ENCODE measurements around the gene OR52K1. TPM values are rescaled to one million over a fixed set of nuclear protein-coding genes. Genes with fewer than 3 reads are reported as not detected.
A peak's percentile ranks its signal among the peaks of the same experiment; 100 is the strongest.
"Not testable (repeated sequence)": the region's sequence is repeated elsewhere in the genome, so short reads cannot be mapped to it uniquely, and the experiment has no call there.

The OR52K1 gene
- total and polyA plus RNA-seq, 3 experiments from 2014 or later, result not detected

DNA sequence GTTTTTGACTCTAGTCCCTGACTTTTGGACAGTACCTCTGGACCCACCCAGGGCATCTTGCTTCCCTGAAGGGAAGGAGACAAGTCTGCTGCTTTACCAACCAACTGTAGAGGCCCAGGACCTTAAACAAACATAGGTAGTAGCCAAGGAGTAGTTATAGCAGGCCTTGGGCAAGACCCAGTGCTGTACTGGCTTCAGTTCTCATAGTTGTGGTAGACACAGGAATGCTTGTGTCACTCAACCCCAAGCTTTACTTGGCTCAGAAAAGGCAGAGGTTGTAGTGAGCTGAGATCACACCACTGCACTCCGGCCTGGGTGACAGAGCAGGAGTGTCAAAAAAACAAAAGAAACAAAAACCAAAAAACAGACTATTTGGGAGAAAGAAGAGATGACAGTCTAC is 41.2 kb downstream of the OR52K1 start:
- Histone ChIP-seq H3K4me1 (ENCODE audit: insufficient read depth, low read length) (no peaks in the 10 kb centered on the region), H3K9me3 (ENCODE audit: low read length) (no peaks in the 10 kb centered on the region), H3K36me3 (ENCODE audit: insufficient read depth, low read length) (no peaks in the 10 kb centered on the region), H3K4me3 (ENCODE audit: low read length) (no peak overlapping the region), H3K27me3 (ENCODE audit: insufficient read depth, low read length, poor library complexity, severe bottlenecking) (no peaks in the 10 kb centered on the region), H3K27ac (ENCODE audit: low read depth, low read length) (no peak overlapping the region)
- Mint-ChIP-seq H3K36me3 (no peaks in the 10 kb centered on the region), H3K4me1 (no peaks in the 10 kb centered on the region), H3K27me3 (peaks cover 21 to 58% of the 10 kb centered on the region in 2 donors), H3K9me3 (no peaks in the 10 kb centered on the region), H3K27ac (no peak overlapping the region), H3K4me3 (no peak overlapping the region)
- POLR2A ChIA-PET, result no interaction called here
- CTCF ChIA-PET, result interaction anchor here (1.3 kb wide), 1 partner anchor 336 kb away, joined by 6 read pairs; no protein-coding TSS in a partner anchor
- no peak for DNase-seq

DNA sequence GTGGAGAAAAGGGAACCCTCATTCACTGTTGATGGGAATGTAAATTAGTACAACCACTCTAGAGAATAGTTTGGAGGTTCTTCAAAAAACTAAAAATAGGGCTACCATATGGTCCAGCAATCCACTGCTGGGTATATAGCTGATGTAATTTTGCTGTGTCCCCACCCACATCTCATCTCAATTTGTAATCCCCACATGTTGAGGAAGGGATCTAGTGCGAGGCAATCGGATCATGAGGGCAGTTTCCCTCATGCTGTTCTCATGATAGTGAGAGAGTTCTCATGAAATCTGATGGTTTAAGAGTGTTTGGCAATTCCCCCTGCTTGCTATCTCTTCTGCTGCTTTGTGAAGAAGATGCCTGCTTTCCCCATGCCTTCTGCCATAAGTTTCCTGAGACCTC is 45.5 kb downstream of the OR52K1 start:
- ChIA-PET POLR2A (no interaction called here), CTCF (no interaction called here)
- Mint-ChIP-seq H3K4me1 (no peaks in the 10 kb centered on the region), H3K27ac (no peak overlapping the region), H3K4me3 (no peak overlapping the region), H3K9me3 (no peaks in the 10 kb centered on the region), H3K27me3 (peaks cover 9 to 49% of the 10 kb centered on the region in 2 donors), H3K36me3 (no peaks in the 10 kb centered on the region)
- Histone ChIP-seq H3K27me3 (ENCODE audit: insufficient read depth, low read length, poor library complexity, severe bottlenecking) (no peaks in the 10 kb centered on the region), H3K27ac (ENCODE audit: low read depth, low read length) (no peak overlapping the region), H3K36me3 (ENCODE audit: insufficient read depth, low read length) (no peaks in the 10 kb centered on the region), H3K4me3 (ENCODE audit: low read length) (no peak overlapping the region), H3K9me3 (ENCODE audit: low read length) (no peaks in the 10 kb centered on the region), H3K4me1 (ENCODE audit: insufficient read depth, low read length) (no peaks in the 10 kb centered on the region)
- no peak for DNase-seq

- DNase-seq; H3K9me3 ChIP-seq (ENCODE audit: low read length); H3K27me3 ChIP-seq (ENCODE audit: insufficient read depth, low read length, poor library complexity, severe bottlenecking); H3K36me3 Mint-ChIP-seq; H3K4me3 Mint-ChIP-seq; H3K4me1 Mint-ChIP-seq; H3K27ac ChIP-seq (ENCODE audit: low read depth, low read length); H3K4me1 ChIP-seq (ENCODE audit: insufficient read depth, low read length); H3K27ac Mint-ChIP-seq; H3K36me3 ChIP-seq (ENCODE audit: insufficient read depth, low read length); H3K4me3 ChIP-seq (ENCODE audit: low read length); H3K9me3 Mint-ChIP-seq; POLR2A ChIA-PET: not testable (repeated sequence)
- CTCF ChIA-PET, result interaction anchor here (1.0 kb wide), 1 partner anchor 11 kb away, joined by 3 read pairs; no protein-coding TSS in a partner anchor
- peaks cover 3 to 37% of the 10 kb centered on the region in 2 donors for H3K27me3 Mint-ChIP-seq
These were observed 49.2 kb downstream of the OR52K1 start for GRCh38 chr11:4531686-4532085.

- Histone ChIP-seq H3K36me3 (ENCODE audit: insufficient read depth, low read length) (no peaks in the 10 kb centered on the region), H3K27me3 (ENCODE audit: insufficient read depth, low read length, poor library complexity, severe bottlenecking) (no peaks in the 10 kb centered on the region), H3K4me1 (ENCODE audit: insufficient read depth, low read length) (no peaks in the 10 kb centered on the region), H3K9me3 (ENCODE audit: low read length) (no peaks in the 10 kb centered on the region), H3K27ac (ENCODE audit: low read depth, low read length) (no peak overlapping the region), H3K4me3 (ENCODE audit: low read length) (no peak overlapping the region)
- ChIA-PET POLR2A (no interaction called here), CTCF (interaction anchor here (0.7 to 7.8 kb wide), 5 partner anchors 15 to 361 kb away, joined by 3 to 83 read pairs (median 4); no protein-coding TSS in a partner anchor)
- no peaks in the 10 kb centered on the region for H3K9me3 Mint-ChIP-seq
- H3K4me1 Mint-ChIP-seq, result no peaks in the 10 kb centered on the region
- H3K36me3 Mint-ChIP-seq, result no peaks in the 10 kb centered on the region
- no peak overlapping the region for H3K4me3 Mint-ChIP-seq
- DNase-seq, result peak in 4 of 5 donors; percentile 6 to 23 (median 18)
- peaks cover 10 to 19% of the 10 kb centered on the region in 2 donors for H3K27me3 Mint-ChIP-seq
- no peak overlapping the region for H3K27ac Mint-ChIP-seq
These were observed 57.3 kb downstream of the OR52K1 start for GRCh38 chr11:4539603-4540219.

- H3K27ac Mint-ChIP-seq, result no peak overlapping the region
- CTCF ChIA-PET, result interaction anchor here (7.8 kb wide), 1 partner anchor 355 kb away, joined by 83 read pairs; no protein-coding TSS in a partner anchor
These were observed 58.6 kb downstream of the OR52K1 start for GRCh38 chr11:4541071-4541470.

More at GRCh38 chr11:4541071-4541470, 58.6 kb downstream of the OR52K1 start:
- POLR2A ChIA-PET, result no interaction called here
- H3K4me1 Mint-ChIP-seq, result no peaks in the 10 kb centered on the region
- H3K36me3 Mint-ChIP-seq, result no peaks in the 10 kb centered on the region
- no peaks in the 10 kb centered on the region for H3K9me3 Mint-ChIP-seq
- Histone ChIP-seq H3K27me3 (ENCODE audit: insufficient read depth, low read length, poor library complexity, severe bottlenecking) (no peaks in the 10 kb centered on the region), H3K4me3 (ENCODE audit: low read length) (no peak overlapping the region), H3K36me3 (ENCODE audit: insufficient read depth, low read length) (no peaks in the 10 kb centered on the region), H3K27ac (ENCODE audit: low read depth, low read length) (no peak overlapping the region), H3K4me1 (ENCODE audit: insufficient read depth, low read length) (no peaks in the 10 kb centered on the region), H3K9me3 (ENCODE audit: low read length) (no peaks in the 10 kb centered on the region)
- H3K27me3 Mint-ChIP-seq, result peaks cover 10 to 14% of the 10 kb centered on the region in 2 donors
- no peak for DNase-seq
- no peak overlapping the region for H3K4me3 Mint-ChIP-seq

Other genes starting within 250 kb of the OR52K1 start
- not detected for gene OR52B4, start 114.3 kb upstream of the OR52K1 start, total RNA-seq
- gene OR52B4, start 114.3 kb upstream of the OR52K1 start, polyA plus RNA-seq, result not detected
- gene TRIM21, start 88.9 kb upstream of the OR52K1 start, total RNA-seq, result 10 to 100 TPM; 22.8 to 23.9 TPM
- gene TRIM21, start 88.9 kb upstream of the OR52K1 start, polyA plus RNA-seq, result 56.5 TPM
- gene OR52K2, start 33.4 kb upstream of the OR52K1 start, total RNA-seq, result not detected
- not detected for gene OR52K2, start 33.4 kb upstream of the OR52K1 start, polyA plus RNA-seq
- gene OR52M1, start 62.5 kb downstream of the OR52K1 start, total RNA-seq, result not detected
- not detected for gene OR52M1, start 62.5 kb downstream of the OR52K1 start, polyA plus RNA-seq
- not detected for gene OR52I2, start 99.1 kb downstream of the OR52K1 start, total RNA-seq
- not detected for gene OR52I2, start 99.1 kb downstream of the OR52K1 start, polyA plus RNA-seq
- gene OR52I1, start 111.4 kb downstream of the OR52K1 start, total RNA-seq, result not detected
- not detected for gene OR52I1, start 111.4 kb downstream of the OR52K1 start, polyA plus RNA-seq
- 10 to 100 TPM; 11.8 to 12.2 TPM for gene TRIM68, start 125.6 kb downstream of the OR52K1 start, total RNA-seq
- gene TRIM68, start 125.6 kb downstream of the OR52K1 start, polyA plus RNA-seq, result 14.9 TPM
- not detected for gene OR51D1, start 154.8 kb downstream of the OR52K1 start, total RNA-seq
- not detected for gene OR51D1, start 154.8 kb downstream of the OR52K1 start, polyA plus RNA-seq
- not detected for gene OR51E1, start 161.3 kb downstream of the OR52K1 start, total RNA-seq
- not detected for gene OR51E1, start 161.3 kb downstream of the OR52K1 start, polyA plus RNA-seq
- not detected for gene OR51E2, start 215.2 kb downstream of the OR52K1 start, total RNA-seq
- gene OR51E2, start 215.2 kb downstream of the OR52K1 start, polyA plus RNA-seq, result not detected
- gene MMP26, start 222.1 kb downstream of the OR52K1 start, total RNA-seq, result not detected
- gene MMP26, start 222.1 kb downstream of the OR52K1 start, polyA plus RNA-seq, result not detected